ENCODE data around the gene SNX33. TPM values are rescaled to one million over a fixed set of nuclear protein-coding genes. Genes with fewer than 3 reads are reported as not detected.
A peak's percentile ranks its signal among the peaks of the same experiment; 100 is the strongest.

SNX33 gene
- total RNA-seq, 4 donors from 2014 or later = 20.3 to 36.4 (median 25.9) TPM

DNA sequence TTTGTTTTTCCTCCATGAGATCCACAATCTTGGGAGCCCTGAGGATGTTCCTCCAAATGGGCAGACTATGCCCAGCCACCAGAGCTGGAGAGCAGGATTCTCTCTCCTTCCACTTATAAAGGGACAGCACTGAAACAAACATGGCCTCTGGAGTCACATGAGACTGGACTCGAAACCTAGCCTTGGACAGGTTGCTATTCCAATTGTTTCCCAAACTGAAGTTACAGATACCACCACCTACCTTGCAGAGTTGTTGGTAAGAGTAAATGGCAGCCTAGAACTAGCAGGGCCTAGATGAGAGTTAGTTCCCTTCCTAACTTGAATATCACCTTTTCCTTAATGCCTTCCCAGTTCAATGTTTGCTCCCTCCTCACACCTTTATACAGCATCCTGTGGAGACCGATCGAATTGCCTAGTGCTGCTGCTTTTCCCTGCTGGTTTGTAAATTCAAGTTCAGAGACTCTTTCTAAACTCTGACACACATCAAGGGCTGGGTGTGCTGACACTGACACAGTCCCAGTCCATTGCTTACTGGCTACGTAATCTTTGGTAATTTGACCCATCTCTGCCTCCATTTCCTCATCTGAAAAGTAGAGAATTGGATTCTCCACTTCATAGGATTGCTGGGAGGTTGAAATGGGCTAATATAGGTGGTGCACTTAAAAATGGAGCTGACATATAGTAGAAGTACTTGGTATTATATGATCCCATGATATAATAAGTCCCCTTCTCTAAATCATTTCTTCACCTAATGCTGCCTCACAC lies 10.3 kb upstream of the SNX33 start:
- intact Hi-C loops (cut with DNase I) = no loop called here
- Histone ChIP-seq H3K4me1 (peaks cover 28 to 61% (median 29%) of the 10 kb centered on the region in 3 donors), H3K27me3 (no peaks in the 10 kb centered on the region), H3K4me3 (peak overlapping the region in 1 of 4 donors; percentile 90), H3K36me3 (peaks cover 0 to 10% (median 0%) of the 10 kb centered on the region in 3 donors), H3K9me3 (no peaks in the 10 kb centered on the region), H3K27ac (peak overlapping the region in 3 of 4 donors; percentile 62 to 98 (median 93))
- 59 to 100% methylated on average over 1 to 4 of the region's 4 CpGs for WGBS, 2 donors
- DNase-seq = no peak
- no peak for TF ChIP-seq CTCF (IDR thresholded peaks at IDR 0.05)
- no peak for TF ChIP-seq POLR2A (IDR thresholded peaks at IDR 0.05)

DNA sequence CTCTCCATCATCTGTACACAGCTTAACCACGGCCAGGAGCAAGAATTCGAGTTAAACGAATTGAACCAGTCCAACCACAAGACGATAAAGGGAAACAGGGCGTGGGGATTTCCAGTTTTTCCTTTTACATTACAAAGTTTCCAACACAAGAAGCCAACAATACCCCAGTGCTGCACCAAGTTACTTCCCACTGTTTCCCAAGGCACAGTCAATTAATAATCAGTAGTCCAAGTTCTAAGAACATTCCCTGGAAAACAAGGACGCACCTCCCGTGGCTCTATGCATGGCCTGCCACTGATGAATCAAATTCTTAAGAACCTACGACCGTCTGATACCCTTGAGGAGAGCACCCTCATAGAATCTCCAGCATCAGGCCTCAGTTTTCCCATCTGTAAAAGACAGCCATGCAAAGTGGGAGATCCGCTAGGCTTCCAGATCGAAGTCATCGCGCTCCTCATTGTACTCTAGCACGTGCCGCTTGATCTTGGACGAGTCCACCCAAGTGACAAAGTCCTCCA lies 8.5 kb upstream of the SNX33 start:
- intact Hi-C loops (cut with DNase I) = no loop called here
- peaks cover 0 to 10% (median 0%) of the 10 kb centered on the region in 3 donors for H3K36me3 ChIP-seq
- no peaks in the 10 kb centered on the region for H3K27me3 ChIP-seq
- TF ChIP-seq POLR2A (IDR thresholded peaks at IDR 0.05) (no peak), CTCF (IDR thresholded peaks at IDR 0.05) (no peak)
- no peak for DNase-seq
- peak overlapping the region; percentile 78 to 94 (median 84) for H3K4me3 ChIP-seq
- H3K9me3 ChIP-seq = no peaks in the 10 kb centered on the region
- 1 to 2% methylated on average over 9 to 10 of the region's 16 CpGs for WGBS, 2 donors
- peak overlapping the region; percentile 92 to 98 (median 95) for H3K27ac ChIP-seq
- H3K4me1 ChIP-seq = peaks cover 28 to 57% (median 29%) of the 10 kb centered on the region in 3 donors

DNA sequence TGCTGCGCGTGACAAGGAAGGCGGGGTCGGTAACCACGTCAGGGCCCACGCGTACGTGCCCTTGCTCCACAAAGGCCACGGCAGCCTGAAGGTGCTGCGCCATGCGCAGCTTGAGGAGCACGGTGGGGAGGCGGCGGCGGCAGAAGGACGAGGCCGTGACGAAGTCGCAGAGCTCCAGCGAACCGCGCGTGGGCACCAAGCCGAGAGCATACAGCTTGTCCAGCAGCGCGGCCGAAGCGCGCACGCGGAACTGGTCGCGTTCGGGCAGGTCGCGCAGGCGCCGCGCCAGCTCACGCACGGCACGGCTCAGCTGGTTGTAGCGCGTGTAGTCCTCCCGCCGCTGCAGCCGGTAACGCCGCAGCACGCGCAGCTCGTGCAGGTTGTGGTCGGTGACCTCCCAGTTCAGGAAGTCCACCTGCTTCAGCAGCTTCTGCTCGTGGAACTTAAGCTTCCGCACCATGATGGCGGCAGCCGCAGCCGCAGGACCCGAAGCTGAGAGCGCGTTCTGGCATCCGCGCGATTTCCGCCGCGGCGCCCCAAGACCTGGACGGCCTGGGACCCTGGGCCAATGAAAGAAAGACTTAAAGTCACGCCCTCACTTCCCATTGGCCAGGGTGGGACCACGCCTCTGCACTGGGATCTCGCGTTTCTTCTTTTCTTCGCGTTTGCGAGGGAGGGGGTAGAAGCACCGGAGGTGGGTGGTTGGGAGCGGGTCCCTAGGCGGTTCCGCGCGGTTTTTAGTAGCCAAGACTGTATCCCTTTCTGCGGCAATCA lies 7.8 kb upstream of the SNX33 start, which contains the start of gene IMP3:
IMP3 (minus strand) TSS at position 516 of the 774 bp plus-strand sequence; CDS start at position 460, 56 bp downstream.
- 0% methylated on average over 7 to 57 of the region's 83 CpGs for WGBS, 2 donors
- H3K4me3 ChIP-seq = peak within 1 kb of the TSS; percentile 78 to 94 (median 84)
- TF ChIP-seq POLR2A (IDR thresholded peaks at IDR 0.05) (peak in 3 of 4 donors; percentile 92 to 99 (median 93)), CTCF (IDR thresholded peaks at IDR 0.05) (no peak)
- DNase-seq = peak; percentile 79
- intact Hi-C loops (cut with DNase I) = no loop called here
- peak within 1 kb of the TSS; percentile 92 to 98 (median 95) for H3K27ac ChIP-seq
- no peaks in the 10 kb centered on the region for H3K9me3 ChIP-seq
- peaks cover 28 to 57% (median 29%) of the 10 kb centered on the region in 3 donors for H3K4me1 ChIP-seq
- no peaks in the 10 kb centered on the region for H3K27me3 ChIP-seq
- H3K36me3 ChIP-seq = peaks cover 0 to 10% (median 0%) of the 10 kb centered on the region in 3 donors

GRCh38 chr15:75640483-75641178 lies 7.1 kb upstream of the SNX33 start:
- intact Hi-C loops (cut with DNase I) = no loop called here
- Histone ChIP-seq H3K4me1 (peaks cover 28 to 53% (median 29%) of the 10 kb centered on the region in 3 donors), H3K27me3 (no peaks in the 10 kb centered on the region), H3K27ac (peak overlapping the region; percentile 92 to 98 (median 95)), H3K4me3 (peak overlapping the region; percentile 78 to 94 (median 84)), H3K36me3 (peaks cover 0 to 10% (median 0%) of the 10 kb centered on the region in 3 donors), H3K9me3 (no peaks in the 10 kb centered on the region)
- 3 to 5% methylated on average over 7 to 9 of the region's 17 CpGs for WGBS, 2 donors
- no peak for DNase-seq
- TF ChIP-seq CTCF (IDR thresholded peaks at IDR 0.05) (peak in 5 of 6 experiments; percentile 29 to 43 (median 34)), POLR2A (IDR thresholded peaks at IDR 0.05) (no peak)
